ENCODE measurements around the gene PLEKHO2. TPM values are rescaled to one million over a fixed set of nuclear protein-coding genes. Genes with fewer than 3 reads are reported as not detected.

The PLEKHO2 gene
- total and polyA plus RNA-seq, 2 of the 13 experiments (the other 11 are each of a cell fraction or from before 2014, with no cell fraction given): 3.8 to 4.8 TPM

DNA sequence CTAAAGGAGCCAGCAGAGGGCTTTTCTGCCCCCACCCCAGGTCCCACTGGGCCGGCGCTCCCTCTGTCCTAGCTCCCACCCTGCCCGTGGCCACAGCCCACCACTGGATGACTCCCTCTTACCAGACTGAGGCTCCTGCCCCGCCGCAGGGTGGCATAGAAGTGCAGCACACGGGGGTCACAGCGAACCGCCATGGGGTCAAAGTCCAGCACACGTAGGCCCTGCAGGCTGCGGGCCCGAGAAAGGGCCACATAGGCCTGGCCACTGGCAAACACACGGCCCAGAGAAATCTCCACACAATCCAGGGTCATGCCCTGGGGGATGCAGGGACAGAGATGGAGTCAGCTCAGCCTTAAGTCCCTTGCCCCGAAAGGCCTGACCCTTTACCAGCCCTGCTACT, 25.3 kb upstream of the PLEKHO2 start (continued):
- TF ChIP-seq, protein P1, sequence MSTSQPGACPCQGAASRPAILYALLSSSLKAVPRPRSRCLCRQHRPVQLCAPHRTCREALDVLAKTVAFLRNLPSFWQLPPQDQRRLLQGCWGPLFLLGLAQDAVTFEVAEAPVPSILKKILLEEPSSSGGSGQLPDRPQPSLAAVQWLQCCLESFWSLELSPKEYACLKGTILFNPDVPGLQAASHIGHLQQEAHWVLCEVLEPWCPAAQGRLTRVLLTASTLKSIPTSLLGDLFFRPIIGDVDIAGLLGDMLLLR (CRISPR knock-in tag; IDR thresholded peaks at IDR 0.05): peak; percentile 16; the same call in 1 of the 2 replicates
- TF ChIP-seq ZMYM4 (CRISPR knock-in tag; IDR thresholded peaks at IDR 0.05) (peak; percentile 81), YEATS4 (CRISPR knock-in tag; IDR thresholded peaks at IDR 0.05; ENCODE audit: borderline replicate concordance) (peak; percentile 73), SALL1 (CRISPR knock-in tag; IDR thresholded peaks at IDR 0.05) (peak; percentile 55; the same call in 1 of the 2 replicates), EHMT2 (IDR thresholded peaks at IDR 0.05; ENCODE audit: borderline replicate concordance, low read depth, low read length) (no peak), ZC3H13 (CRISPR knock-in tag; IDR thresholded peaks at IDR 0.05) (0 out of 2 replicates have a peak, but pooled peaks have one; percentile 61), ZNF589 (CRISPR knock-in tag; conservative IDR thresholded peaks at IDR 0.05) (0 out of 2 replicates have a peak, but pooled peaks have one; percentile 25), HMG20A (CRISPR knock-in tag; IDR thresholded peaks at IDR 0.05; ENCODE audit: borderline replicate concordance) (peak; percentile 33), NFKB2 (CRISPR knock-in tag; IDR thresholded peaks at IDR 0.05; ENCODE audit: borderline replicate concordance) (peak; percentile 43; the same call in 1 of the 2 replicates), DNMT1 (CRISPR knock-in tag; IDR thresholded peaks at IDR 0.05) (peak; percentile 50; the same call in 1 of the 2 replicates), REPIN1 (CRISPR knock-in tag; IDR thresholded peaks at IDR 0.05; ENCODE audit: borderline replicate concordance, low read depth) (0 out of 2 replicates have a peak, but pooled peaks have one; percentile 47), MBD4 (IDR thresholded peaks at IDR 0.05; ENCODE audit: borderline replicate concordance, low read length) (no peak), FOSL2 (CRISPR knock-in tag; IDR thresholded peaks at IDR 0.05) (0 out of 2 replicates have a peak, but pooled peaks have one; percentile 10), ZNF768 (CRISPR knock-in tag; IDR thresholded peaks at IDR 0.05) (peak; percentile 22; the same call in 1 of the 2 replicates), REL (CRISPR knock-in tag; conservative IDR thresholded peaks at IDR 0.05) (0 out of 2 replicates have a peak, but pooled peaks have one; percentile 29), ZNF619 (CRISPR knock-in tag; IDR thresholded peaks at IDR 0.05) (0 out of 2 replicates have a peak, but pooled peaks have one; percentile 65), HNRNPL (IDR thresholded peaks at IDR 0.05; ENCODE audit: low read depth, low read length) (peak; percentile 89), MEIS2 (CRISPR knock-in tag; IDR thresholded peaks at IDR 0.05) (no peak), GABPB1 (CRISPR knock-in tag; IDR thresholded peaks at IDR 0.05) (peak; percentile 52; the same call in 1 of the 2 replicates), ZNF331 (CRISPR knock-in tag; IDR thresholded peaks at IDR 0.05) (peak; percentile 45; the same call in 1 of the 2 replicates), KAT8 (CRISPR knock-in tag; IDR thresholded peaks at IDR 0.05) (peak; percentile 70), POLR2G (IDR thresholded peaks at IDR 0.05; ENCODE audit: low read depth, low read length) (peak; percentile 67), STAG1 (CRISPR knock-in tag; IDR thresholded peaks at IDR 0.05) (peak; percentile 64)
- TF ChIP-seq, protein P2, sequence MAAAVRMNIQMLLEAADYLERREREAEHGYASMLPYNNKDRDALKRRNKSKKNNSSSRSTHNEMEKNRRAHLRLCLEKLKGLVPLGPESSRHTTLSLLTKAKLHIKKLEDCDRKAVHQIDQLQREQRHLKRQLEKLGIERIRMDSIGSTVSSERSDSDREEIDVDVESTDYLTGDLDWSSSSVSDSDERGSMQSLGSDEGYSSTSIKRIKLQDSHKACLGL (CRISPR knock-in tag; IDR thresholded peaks at IDR 0.05): no peak
- TF ChIP-seq, protein P3, sequence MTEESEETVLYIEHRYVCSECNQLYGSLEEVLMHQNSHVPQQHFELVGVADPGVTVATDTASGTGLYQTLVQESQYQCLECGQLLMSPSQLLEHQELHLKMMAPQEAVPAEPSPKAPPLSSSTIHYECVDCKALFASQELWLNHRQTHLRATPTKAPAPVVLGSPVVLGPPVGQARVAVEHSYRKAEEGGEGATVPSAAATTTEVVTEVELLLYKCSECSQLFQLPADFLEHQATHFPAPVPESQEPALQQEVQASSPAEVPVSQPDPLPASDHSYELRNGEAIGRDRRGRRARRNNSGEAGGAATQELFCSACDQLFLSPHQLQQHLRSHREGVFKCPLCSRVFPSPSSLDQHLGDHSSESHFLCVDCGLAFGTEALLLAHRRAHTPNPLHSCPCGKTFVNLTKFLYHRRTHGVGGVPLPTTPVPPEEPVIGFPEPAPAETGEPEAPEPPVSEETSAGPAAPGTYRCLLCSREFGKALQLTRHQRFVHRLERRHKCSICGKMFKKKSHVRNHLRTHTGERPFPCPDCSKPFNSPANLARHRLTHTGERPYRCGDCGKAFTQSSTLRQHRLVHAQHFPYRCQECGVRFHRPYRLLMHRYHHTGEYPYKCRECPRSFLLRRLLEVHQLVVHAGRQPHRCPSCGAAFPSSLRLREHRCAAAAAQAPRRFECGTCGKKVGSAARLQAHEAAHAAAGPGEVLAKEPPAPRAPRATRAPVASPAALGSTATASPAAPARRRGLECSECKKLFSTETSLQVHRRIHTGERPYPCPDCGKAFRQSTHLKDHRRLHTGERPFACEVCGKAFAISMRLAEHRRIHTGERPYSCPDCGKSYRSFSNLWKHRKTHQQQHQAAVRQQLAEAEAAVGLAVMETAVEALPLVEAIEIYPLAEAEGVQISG (CRISPR knock-in tag; IDR thresholded peaks at IDR 0.05): peak; percentile 38; the same call in 1 of the 2 replicates
